DND-41 (cell line): ENCODE data around the gene FOSL1.

Experiments used
- ATAC-seq: fragments of 200-7000 bp; cut with Tn5 transposase; 3 replicates; pipeline ENCODE4 v1.9.1; 2021; ENCODE audit warnings: low read depth; ENCODE audit not compliant: insufficient read depth
- DNase-seq: peaks from one replicate; pipeline ENCODE4 v3.0.0-alpha.2; 2020
- H2AFZ ChIP-seq: 2 replicates; pipeline ENCODE4 v1.6.0; 2012; ENCODE audit warnings: low read depth, low read length
- H3K27ac ChIP-seq: 2 replicates; pipeline ENCODE4 v1.5.1; 2012; ENCODE audit warnings: low read length, inconsistent platforms
- H3K27me3 ChIP-seq: fragments of 200-600 bp; sonication (generic); 2 replicates; pipeline ENCODE4 v1.6.0; 2012; ENCODE audit warnings: low read length, mild to moderate bottlenecking, inconsistent platforms; ENCODE audit not compliant: insufficient read depth, poor library complexity
- H3K36me3 ChIP-seq: 2 replicates; pipeline ENCODE4 v1.5.1; 2012; ENCODE audit warnings: low read length, inconsistent platforms; ENCODE audit not compliant: insufficient read depth
- H3K4me1 ChIP-seq: 2 replicates; pipeline ENCODE4 v1.5.1; 2012; ENCODE audit warnings: mild to moderate bottlenecking, low read length; ENCODE audit not compliant: insufficient read depth
- H3K4me2 ChIP-seq: 2 replicates; pipeline ENCODE4 v1.6.0; 2012; ENCODE audit warnings: mild to moderate bottlenecking, moderate library complexity, low read length, inconsistent platforms; ENCODE audit not compliant: insufficient read depth
- H3K4me3 ChIP-seq, 2 experiments: fragments of 200-600 bp in 1 of 2; shearing (Covaris generic) in 1 of 2; 2 replicates each; pipeline ENCODE4 v1.5.1; 2012 to 2016; ENCODE audit warnings: inconsistent platforms in 2 of 2, low read length in 2 of 2, mild to moderate bottlenecking in 2 of 2, low read depth in 1 of 2, moderate library complexity in 1 of 2
- H3K79me2 ChIP-seq: 2 replicates; pipeline ENCODE4 v1.6.0; 2012; ENCODE audit warnings: low read length, inconsistent platforms; ENCODE audit not compliant: insufficient read depth
- H3K9ac ChIP-seq: 2 replicates; pipeline ENCODE4 v1.6.0; 2012; ENCODE audit warnings: low read depth, mild to moderate bottlenecking, inconsistent platforms, low read length, moderate library complexity
- H3K9me3 ChIP-seq: 2 replicates; pipeline ENCODE4 v1.5.1; 2012; ENCODE audit warnings: low read length, moderate library complexity, mild to moderate bottlenecking, inconsistent platforms; ENCODE audit not compliant: insufficient read depth, severe bottlenecking
- H4K20me1 ChIP-seq: 2 replicates; pipeline ENCODE4 v1.6.0; 2012; ENCODE audit warnings: low read length; ENCODE audit not compliant: insufficient read depth
- CTCF ChIP-seq: IDR thresholded peaks from 2 replicates; pipeline ENCODE4 v1.5.1; 2012; ENCODE audit warnings: borderline replicate concordance, low read length, moderate library complexity, mild to moderate bottlenecking; ENCODE audit not compliant: poor library complexity, severe bottlenecking; ENCODE audit errors: extremely low read depth
- EZH2 ChIP-seq: IDR thresholded peaks from 3 replicates; pipeline ENCODE4 v1.6.1; 2012; ENCODE audit warnings: borderline replicate concordance, low read depth, mild to moderate bottlenecking, moderate library complexity, low read length, inconsistent platforms; ENCODE audit not compliant: severe bottlenecking

Gene FOSL1

GRCh38 chr11:65844231-65844872 lies 55.8 kb downstream of the FOSL1 start:
- DNase-seq = no peak
- Histone ChIP-seq H3K27ac (no peak overlapping the region), H3K79me2 (no peaks in the 10 kb centered on the region), H4K20me1 (no peaks in the 10 kb centered on the region), H3K4me1 (no peaks in the 10 kb centered on the region), H3K4me2 (no peak overlapping the region), H3K9me3 (no peaks in the 10 kb centered on the region), H3K4me3 (no peak overlapping the region), H2AFZ (no peak overlapping the region), H3K9ac (no peak overlapping the region), H3K36me3 (no peaks in the 10 kb centered on the region), H3K27me3 (no peaks in the 10 kb centered on the region)
- no peak for TF ChIP-seq CTCF
- TF ChIP-seq EZH2 = no peak
- ATAC-seq = no peak

- no peak overlapping the region for H3K4me3 ChIP-seq
- no peak for DNase-seq
- H3K36me3 ChIP-seq = no peaks in the 10 kb centered on the region
- H3K79me2 ChIP-seq = no peaks in the 10 kb centered on the region
- H2AFZ ChIP-seq = no peak overlapping the region
- no peak for ATAC-seq
- no peaks in the 10 kb centered on the region for H4K20me1 ChIP-seq
- H3K9me3 ChIP-seq = no peaks in the 10 kb centered on the region
- no peak overlapping the region for H3K9ac ChIP-seq
- no peak overlapping the region for H3K27ac ChIP-seq
- no peaks in the 10 kb centered on the region for H3K27me3 ChIP-seq
- TF ChIP-seq CTCF (no peak), EZH2 (no peak)
- no peaks in the 10 kb centered on the region for H3K4me1 ChIP-seq
- no peak overlapping the region for H3K4me2 ChIP-seq
Measured at GRCh38 chr11:65843811-65844210, 56.4 kb downstream of the FOSL1 start.

GRCh38 chr11:65842144-65842543 lies 58.0 kb downstream of the FOSL1 start:
- Histone ChIP-seq H3K36me3 (no peaks in the 10 kb centered on the region), H4K20me1 (no peaks in the 10 kb centered on the region), H3K79me2 (no peaks in the 10 kb centered on the region), H3K27me3 (no peaks in the 10 kb centered on the region), H3K4me3 (no peak overlapping the region), H3K9ac (no peak overlapping the region), H2AFZ (no peak overlapping the region), H3K27ac (no peak overlapping the region), H3K4me2 (no peak overlapping the region), H3K9me3 (no peaks in the 10 kb centered on the region), H3K4me1 (no peaks in the 10 kb centered on the region)
- no peak for ATAC-seq
- no peak for TF ChIP-seq EZH2
- no peak for TF ChIP-seq CTCF
- no peak for DNase-seq
